HEK293 (cell line): ENCODE measurements around the gene BIRC6.

Source experiments
- BCL11B ChIP-seq: fragments of 450-650 bp; formaldehyde crosslinking; IDR thresholded peaks from 2 replicates; pipeline ENCODE4 v1.5.1; 2016; ENCODE audit warnings: low read depth, missing biosample characterization, missing genetic modification characterization
- GLI4 ChIP-seq: fragments of 450-650 bp; formaldehyde crosslinking; IDR thresholded peaks from 2 replicates; pipeline ENCODE4 v1.5.1; 2016; ENCODE audit warnings: missing biosample characterization, missing genetic modification characterization
- IKZF3 ChIP-seq: fragments of 450-650 bp; IDR thresholded peaks from 2 replicates; pipeline ENCODE4 v1.5.0; 2018; ENCODE audit warnings: missing biosample characterization, mild to moderate bottlenecking, missing genetic modification characterization, moderate library complexity
- KLF17 ChIP-seq: fragments of 450-650 bp; formaldehyde crosslinking; IDR thresholded peaks from 2 replicates; pipeline ENCODE4 v1.5.1; 2016; ENCODE audit warnings: missing biosample characterization, missing genetic modification characterization
- SP7 ChIP-seq: fragments of 450-650 bp; formaldehyde crosslinking; IDR thresholded peaks from 2 replicates; pipeline ENCODE4 v1.5.1; 2016; ENCODE audit warnings: missing biosample characterization, missing genetic modification characterization
- TCF7L2 ChIP-seq: IDR thresholded peaks from 2 replicates; pipeline ENCODE4 v1.6.1; 2011; ENCODE audit warnings: low read depth, mild to moderate bottlenecking, inconsistent platforms, low read length, moderate library complexity, borderline replicate concordance
- YY1 ChIP-seq: fragments of 450-650 bp; formaldehyde crosslinking; IDR thresholded peaks from 2 replicates; pipeline ENCODE4 v1.5.1; 2018; ENCODE audit warnings: missing biosample characterization, missing genetic modification characterization
- ZBTB11 ChIP-seq: fragments of 450-650 bp; formaldehyde crosslinking; conservative IDR thresholded peaks from 2 replicates; pipeline ENCODE4 v1.5.1; 2016; ENCODE audit warnings: low read depth, missing biosample characterization, missing genetic modification characterization
- ZBTB48 ChIP-seq: fragments of 450-650 bp; formaldehyde crosslinking; IDR thresholded peaks from 2 replicates; pipeline ENCODE4 v1.5.1; 2016; ENCODE audit warnings: missing biosample characterization, missing genetic modification characterization
- ZBTB8A ChIP-seq: fragments of 450-650 bp; formaldehyde crosslinking; IDR thresholded peaks from 2 replicates; pipeline ENCODE4 v1.5.1; 2016; ENCODE audit warnings: missing biosample characterization, missing genetic modification characterization
- ZFP37 ChIP-seq: fragments of 450-650 bp; formaldehyde crosslinking; IDR thresholded peaks from 2 replicates; pipeline ENCODE4 v1.5.1; 2016; ENCODE audit warnings: missing biosample characterization, missing genetic modification characterization
- ZFP69B ChIP-seq: fragments of 450-650 bp; formaldehyde crosslinking; IDR thresholded peaks from 2 replicates; pipeline ENCODE4 v1.5.1; 2016; ENCODE audit warnings: missing biosample characterization, missing genetic modification characterization
- ZNF133 ChIP-seq: fragments of 450-650 bp; formaldehyde crosslinking; IDR thresholded peaks from 2 replicates; pipeline ENCODE4 v1.5.1; 2016; ENCODE audit warnings: missing biosample characterization, missing genetic modification characterization
- ZNF148 ChIP-seq: fragments of 450-650 bp; formaldehyde crosslinking; IDR thresholded peaks from 2 replicates; pipeline ENCODE4 v1.5.0; 2017; ENCODE audit warnings: missing biosample characterization, missing genetic modification characterization, borderline replicate concordance
- ZNF155 ChIP-seq: fragments of 450-650 bp; formaldehyde crosslinking; IDR thresholded peaks from 2 replicates; pipeline ENCODE4 v1.5.1; 2016; ENCODE audit warnings: missing biosample characterization, missing genetic modification characterization
- ZNF174 ChIP-seq: fragments of 450-650 bp; formaldehyde crosslinking; IDR thresholded peaks from 2 replicates; pipeline ENCODE4 v1.5.0; 2017; ENCODE audit warnings: missing biosample characterization, mild to moderate bottlenecking, missing genetic modification characterization
- ZNF211 ChIP-seq: fragments of 450-650 bp; formaldehyde crosslinking; IDR thresholded peaks from 2 replicates; pipeline ENCODE4 v1.5.1; 2016; ENCODE audit warnings: low read depth, missing biosample characterization, missing genetic modification characterization
- ZNF341 ChIP-seq: fragments of 450-650 bp; formaldehyde crosslinking; IDR thresholded peaks from 2 replicates; pipeline ENCODE4; 2016; ENCODE audit warnings: low read depth, missing biosample characterization, missing genetic modification characterization
- ZNF350 ChIP-seq: fragments of 450-650 bp; formaldehyde crosslinking; IDR thresholded peaks from 2 replicates; pipeline ENCODE4 v1.5.0; 2017; ENCODE audit warnings: missing biosample characterization, mild to moderate bottlenecking, missing genetic modification characterization
- ZNF391 ChIP-seq: fragments of 450-650 bp; formaldehyde crosslinking; IDR thresholded peaks from 2 replicates; pipeline ENCODE4 v1.5.1; 2016; ENCODE audit warnings: low read depth, missing biosample characterization, missing genetic modification characterization, borderline replicate concordance
- ZNF404 ChIP-seq: fragments of 450-650 bp; formaldehyde crosslinking; IDR thresholded peaks from 2 replicates; pipeline ENCODE4 v1.5.1; 2017; ENCODE audit warnings: missing biosample characterization, missing genetic modification characterization
- ZNF473 ChIP-seq: fragments of 450-650 bp; formaldehyde crosslinking; IDR thresholded peaks from 2 replicates; pipeline ENCODE4 v1.5.1; 2017; ENCODE audit warnings: missing biosample characterization, missing genetic modification characterization
- ZNF549 ChIP-seq: fragments of 450-650 bp; IDR thresholded peaks from 2 replicates; pipeline ENCODE4 v1.5.1; 2018; ENCODE audit warnings: missing biosample characterization, missing genetic modification characterization, mild to moderate bottlenecking, inconsistent platforms, moderate library complexity
- ZNF558 ChIP-seq: fragments of 450-650 bp; formaldehyde crosslinking; IDR thresholded peaks from 2 replicates; pipeline ENCODE4 v1.5.1; 2016; ENCODE audit warnings: missing biosample characterization, missing genetic modification characterization
- ZNF585B ChIP-seq: fragments of 450-650 bp; formaldehyde crosslinking; IDR thresholded peaks from 2 replicates; pipeline ENCODE4 v1.5.1; 2016; ENCODE audit warnings: missing biosample characterization, missing genetic modification characterization
- ZNF660 ChIP-seq: fragments of 450-650 bp; IDR thresholded peaks from 2 replicates; pipeline ENCODE4 v1.5.1; 2018; ENCODE audit warnings: missing biosample characterization, mild to moderate bottlenecking, missing genetic modification characterization
- ZNF76 ChIP-seq: fragments of 450-650 bp; formaldehyde crosslinking; IDR thresholded peaks from 2 replicates; pipeline ENCODE4; 2016; ENCODE audit warnings: low read depth, missing biosample characterization, missing genetic modification characterization, borderline replicate concordance
- ZNF777 ChIP-seq: fragments of 450-650 bp; formaldehyde crosslinking; IDR thresholded peaks from 2 replicates; pipeline ENCODE4 v1.5.1; 2017; ENCODE audit warnings: missing biosample characterization, missing genetic modification characterization, borderline replicate concordance
- ZNF792 ChIP-seq: fragments of 450-650 bp; formaldehyde crosslinking; IDR thresholded peaks from 2 replicates; pipeline ENCODE4 v1.5.1; 2016; ENCODE audit warnings: missing biosample characterization, missing genetic modification characterization
- ZNF837 ChIP-seq: fragments of 450-650 bp; formaldehyde crosslinking; IDR thresholded peaks from 2 replicates; pipeline ENCODE4 v1.5.1; 2016; ENCODE audit warnings: missing biosample characterization, missing genetic modification characterization
- ZNF843 ChIP-seq: fragments of 450-650 bp; formaldehyde crosslinking; IDR thresholded peaks from 2 replicates; pipeline ENCODE4 v1.5.1; 2016; ENCODE audit warnings: missing biosample characterization, missing genetic modification characterization
- ZSCAN18 ChIP-seq: fragments of 450-650 bp; formaldehyde crosslinking; IDR thresholded peaks from 2 replicates; pipeline ENCODE4 v1.5.1; 2016; ENCODE audit warnings: missing biosample characterization, missing genetic modification characterization

BIRC6 gene

GRCh38 chr2:32357318-32358110, 691 bp downstream of the BIRC6 start (continued):
- TF ChIP-seq ZNF558 (tag by site-specific recombination): no peak
- TF ChIP-seq ZBTB48 (tag by site-specific recombination): peak; percentile 39; the same call in 1 of the 2 replicates
- TF ChIP-seq ZNF211 (tag by site-specific recombination): no peak
- peak; percentile 34; the same call in 1 of the 2 replicates for TF ChIP-seq ZNF341
- TF ChIP-seq GLI4 (tag by site-specific recombination): no peak
- TF ChIP-seq ZNF792 (tag by site-specific recombination): no peak
- peak; percentile 1; the same call in 1 of the 2 replicates for TF ChIP-seq ZBTB11 (tag by site-specific recombination)
- TF ChIP-seq ZNF837 (tag by site-specific recombination): no peak
- no peak for TF ChIP-seq ZNF585B (tag by site-specific recombination)
- peak; percentile 59 for TF ChIP-seq TCF7L2
- TF ChIP-seq ZNF391: no peak
- no peak for TF ChIP-seq ZNF549 (tag by site-specific recombination)
- TF ChIP-seq ZNF843 (tag by site-specific recombination): no peak
- TF ChIP-seq ZNF148 (tag by site-specific recombination): no peak
- TF ChIP-seq ZNF133 (tag by site-specific recombination): no peak
- 0 out of 2 replicates have a peak, but pooled peaks have one; percentile 15 for TF ChIP-seq ZNF76 (tag by site-specific recombination)
- no peak for TF ChIP-seq ZNF404 (tag by site-specific recombination)
- TF ChIP-seq ZNF155: no peak
- no peak for TF ChIP-seq ZNF660 (tag by site-specific recombination)
- peak; percentile 80 for TF ChIP-seq ZNF777 (tag by site-specific recombination)
- no peak for TF ChIP-seq ZNF473 (tag by site-specific recombination)
- no peak; the same call in 1 of the 2 replicates for TF ChIP-seq ZFP37 (tag by site-specific recombination)
- no peak for TF ChIP-seq ZFP69B (tag by site-specific recombination)
- TF ChIP-seq BCL11B: 0 out of 2 replicates have a peak, but pooled peaks have one; percentile 38
- no peak for TF ChIP-seq ZBTB8A (tag by site-specific recombination)
- TF ChIP-seq IKZF3 (tag by site-specific recombination): no peak
- TF ChIP-seq KLF17 (tag by site-specific recombination): 0 out of 2 replicates have a peak, but pooled peaks have one; percentile 17
- 0 out of 2 replicates have a peak, but pooled peaks have one; percentile 8 for TF ChIP-seq SP7 (tag by site-specific recombination)
- 0 out of 2 replicates have a peak, but pooled peaks have one; percentile 11 for TF ChIP-seq YY1 (tag by site-specific recombination)
- no peak for TF ChIP-seq ZNF174 (tag by site-specific recombination)
- TF ChIP-seq ZNF350 (tag by site-specific recombination): no peak
- no peak for TF ChIP-seq ZSCAN18 (tag by site-specific recombination)
